DOHH2 (cell line): Measurements from ENCODE around the gene ZSCAN5A.

Experiments
- H3F3A ChIP-seq: fragments of 200-600 bp; sonication (generic), shearing (Covaris generic); 2 replicates; pipeline ENCODE4 v1.6.0; 2016; ENCODE audit warnings: antibody characterized with exemption, mild to moderate bottlenecking; ENCODE audit not compliant: control insufficient read depth, insufficient read depth
- H3K27ac ChIP-seq: fragments of 200-600 bp; sonication (generic); 2 replicates; pipeline ENCODE4 v1.5.1; 2014; ENCODE audit warnings: low read depth, mild to moderate bottlenecking, low read length, moderate library complexity
- H3K27me3 ChIP-seq: fragments of 200-600 bp; sonication (generic); 2 replicates; pipeline ENCODE4 v1.6.1; 2014; ENCODE audit warnings: mild to moderate bottlenecking, low read length, mixed read lengths; ENCODE audit not compliant: control insufficient read depth
- H3K36me3 ChIP-seq: fragments of 200-600 bp; sonication (generic); 2 replicates; pipeline ENCODE4 v1.6.1; 2014; ENCODE audit warnings: mild to moderate bottlenecking, low read length, moderate library complexity, mixed read lengths; ENCODE audit not compliant: control insufficient read depth
- H3K4me1 ChIP-seq: fragments of 200-600 bp; sonication (generic); 2 replicates; pipeline ENCODE4 v1.6.1; 2014; ENCODE audit warnings: mild to moderate bottlenecking, low read length, mixed read lengths; ENCODE audit not compliant: control insufficient read depth
- H3K4me2 ChIP-seq: fragments of 200-600 bp; sonication (generic); 2 replicates; pipeline ENCODE4 v1.6.0; 2014; ENCODE audit warnings: mild to moderate bottlenecking, low read length, moderate library complexity
- H3K4me3 ChIP-seq: fragments of 200-600 bp; sonication (generic); 2 replicates; pipeline ENCODE4 v1.5.1; 2014; ENCODE audit warnings: mild to moderate bottlenecking, low read length, mixed read lengths
- H3K79me2 ChIP-seq: fragments of 200-600 bp; sonication (generic); 2 replicates; pipeline ENCODE4 v1.6.1; 2014; ENCODE audit warnings: mild to moderate bottlenecking, low read length, mixed read lengths; ENCODE audit not compliant: control insufficient read depth
- H3K9me2 ChIP-seq: fragments of 200-600 bp; sonication (generic); replicated peaks from 2 replicates; pipeline ENCODE4 v1.6.1; 2014; ENCODE audit warnings: mild to moderate bottlenecking, low read length, mixed read lengths; ENCODE audit not compliant: control insufficient read depth
- H3K9me3 ChIP-seq: fragments of 200-600 bp; sonication (generic); 2 replicates; pipeline ENCODE4 v1.6.1; 2014; ENCODE audit warnings: antibody characterized with exemption, low read length, mixed read lengths; ENCODE audit not compliant: control insufficient read depth, insufficient read depth
- H4K20me1 ChIP-seq: fragments of 200-600 bp; sonication (generic); 2 replicates; pipeline ENCODE4 v1.6.0; 2014; ENCODE audit warnings: low read depth, mild to moderate bottlenecking, antibody characterized with exemption, low read length, moderate library complexity; ENCODE audit not compliant: control insufficient read depth, insufficient read depth
- CTCF ChIP-seq: fragments of 200-600 bp; sonication (generic); IDR thresholded peaks from one replicate; pipeline ENCODE4 v1.5.1; 2014; ENCODE audit warnings: antibody characterized with exemption, mild to moderate bottlenecking, low read depth, low read length; ENCODE audit not compliant: poor library complexity, severe bottlenecking
- EZH2phosphoT487 ChIP-seq: fragments of 200-600 bp; sonication (generic); IDR thresholded peaks from 2 replicates; pipeline ENCODE4 v1.6.1; 2017; ENCODE audit warnings: borderline replicate concordance, mild to moderate bottlenecking, antibody characterized with exemption, low read length, moderate library complexity, mixed read lengths

ZSCAN5A gene

GRCh38 chr19:56321989-56322440 lies 7.4 kb upstream of the ZSCAN5A start:
- no peak for TF ChIP-seq CTCF
- TF ChIP-seq EZH2phosphoT487 = no peak
- no peaks in the 10 kb centered on the region for H3K27me3 ChIP-seq
- H4K20me1 ChIP-seq = no peaks in the 10 kb centered on the region
- H3K4me1 ChIP-seq = peaks cover 25% of the 10 kb centered on the region
- H3F3A ChIP-seq = no peaks in the 10 kb centered on the region
- no peaks in the 10 kb centered on the region for H3K36me3 ChIP-seq
- no peaks in the 10 kb centered on the region for H3K9me2 ChIP-seq
- no peaks in the 10 kb centered on the region for H3K79me2 ChIP-seq
- H3K9me3 ChIP-seq = no peaks in the 10 kb centered on the region
- no peak overlapping the region for H3K4me2 ChIP-seq
- no peak overlapping the region for H3K27ac ChIP-seq
- no peak overlapping the region for H3K4me3 ChIP-seq

- no peaks in the 10 kb centered on the region for H3K9me3 ChIP-seq
- H3F3A ChIP-seq = no peaks in the 10 kb centered on the region
- H3K79me2 ChIP-seq = no peaks in the 10 kb centered on the region
- H3K27me3 ChIP-seq = no peaks in the 10 kb centered on the region
- TF ChIP-seq CTCF = no peak
- no peak for TF ChIP-seq EZH2phosphoT487
- H3K4me3 ChIP-seq = no peak overlapping the region
- no peaks in the 10 kb centered on the region for H4K20me1 ChIP-seq
- no peak overlapping the region for H3K4me2 ChIP-seq
- peaks cover 25% of the 10 kb centered on the region for H3K4me1 ChIP-seq
- H3K27ac ChIP-seq = no peak overlapping the region
- no peaks in the 10 kb centered on the region for H3K9me2 ChIP-seq
- H3K36me3 ChIP-seq = no peaks in the 10 kb centered on the region
Measured at GRCh38 chr19:56321254-56321988, 6.8 kb upstream of the ZSCAN5A start.

GRCh38 chr19:56319991-56320390 lies 5.4 kb upstream of the ZSCAN5A start:
- Histone ChIP-seq H3K4me2 (peak overlapping the region; percentile 10; the same call in 1 of the 2 replicates), H3K4me1 (peaks cover 33% of the 10 kb centered on the region)
- TF ChIP-seq CTCF (no peak), EZH2phosphoT487 (no peak)

More at GRCh38 chr19:56319991-56320390, 5.4 kb upstream of the ZSCAN5A start:
- Histone ChIP-seq H3K4me3 (no peak overlapping the region), H3K9me2 (no peaks in the 10 kb centered on the region), H3K27me3 (no peaks in the 10 kb centered on the region), H4K20me1 (no peaks in the 10 kb centered on the region), H3K27ac (no peak overlapping the region), H3K9me3 (no peaks in the 10 kb centered on the region), H3K79me2 (no peaks in the 10 kb centered on the region), H3F3A (no peaks in the 10 kb centered on the region), H3K36me3 (no peaks in the 10 kb centered on the region)
